ENCODE data around the gene ALDH1B1.
A peak's percentile ranks its signal among the peaks of the same experiment; 100 is the strongest.
"Not testable (repeated sequence)": the region's sequence is repeated elsewhere in the genome, so short reads cannot be mapped to it uniquely, and the experiment has no call there.

Gene ALDH1B1

GRCh38 chr9:38387751-38388150 lies 4.8 kb upstream of the ALDH1B1 start:
- DNase-seq, result no peak

GRCh38 chr9:38388283-38389223 lies 3.9 kb upstream of the ALDH1B1 start:
- DNase-seq, result peak; percentile 30

- DNase-seq, result peak; percentile 58
These were observed 3.2 kb upstream of the ALDH1B1 start for GRCh38 chr9:38389313-38389712.

GRCh38 chr9:38390442-38390841 lies 2.1 kb upstream of the ALDH1B1 start:
- no peak for DNase-seq

- DNase-seq, result no peak
These were observed 1.7 kb upstream of the ALDH1B1 start for GRCh38 chr9:38390851-38391250.

GRCh38 chr9:38391278-38392118 lies 1.0 kb upstream of the ALDH1B1 start:
- DNase-seq, result no peak

GRCh38 chr9:38393128-38393796 lies 760 bp downstream of the ALDH1B1 start:
- no peak for DNase-seq

GRCh38 chr9:38394416-38394815 lies 1.9 kb downstream of the ALDH1B1 start:
- no peak for DNase-seq

- DNase-seq, result no peak
These were observed 3.3 kb downstream of the ALDH1B1 start for GRCh38 chr9:38395653-38396370.

- no peak for DNase-seq
These were observed 3.8 kb downstream of the ALDH1B1 start for GRCh38 chr9:38396371-38396671.

GRCh38 chr9:38399191-38399590 lies 6.7 kb downstream of the ALDH1B1 start:
- DNase-seq, result not testable (repeated sequence)

- DNase-seq, result no peak
These were observed 9.5 kb downstream of the ALDH1B1 start for GRCh38 chr9:38401994-38402393.

- no peak for DNase-seq
These were observed 11.8 kb downstream of the ALDH1B1 start for GRCh38 chr9:38404314-38404713.

GRCh38 chr9:38405785-38406184 lies 13.3 kb downstream of the ALDH1B1 start:
- DNase-seq, result peak; percentile 52

- DNase-seq, result no peak
These were observed 14.1 kb downstream of the ALDH1B1 start for GRCh38 chr9:38406476-38407186.

GRCh38 chr9:38408719-38409118 lies 16.2 kb downstream of the ALDH1B1 start:
- DNase-seq, result no peak

- DNase-seq, result no peak
These were observed 20.2 kb downstream of the ALDH1B1 start for GRCh38 chr9:38412751-38413150.

- no peak for DNase-seq
These were observed 20.8 kb downstream of the ALDH1B1 start for GRCh38 chr9:38413283-38413682.

- no peak for DNase-seq
These were observed 21.7 kb downstream of the ALDH1B1 start for GRCh38 chr9:38414040-38414723.

- DNase-seq, result no peak
These were observed 23.4 kb downstream of the ALDH1B1 start for GRCh38 chr9:38415856-38416255.

- peak; percentile 18 for DNase-seq
These were observed 24.0 kb downstream of the ALDH1B1 start for GRCh38 chr9:38416461-38416860.

All from fibroblast of skin of back (primary cell).